HepG2 (cell line): ENCODE measurements around the gene DNAJC8. TPM values are rescaled to one million over a fixed set of nuclear protein-coding genes. Genes with fewer than 3 reads are reported as not detected.

ENCODE experiments used
- AGO1 ChIP-seq: fragments of 200-400 bp; formaldehyde crosslinking; IDR thresholded peaks from 2 replicates; pipeline ENCODE4 v1.6.1; 2017; ENCODE audit warnings: mild to moderate bottlenecking, low read depth, low read length, moderate library complexity; ENCODE audit not compliant: poor library complexity, severe bottlenecking
- EED ChIP-seq: sonication (generic); formaldehyde crosslinking; IDR thresholded peaks from 2 replicates; pipeline ENCODE4 v1.5.0; 2020; ENCODE audit warnings: mild to moderate bottlenecking, missing genetic modification reagents
- ELF4 ChIP-seq: sonication (generic); formaldehyde crosslinking; IDR thresholded peaks from 2 replicates; pipeline ENCODE4 v1.5.0; 2020; ENCODE audit warnings: missing genetic modification reagents, mild to moderate bottlenecking, moderate library complexity, borderline replicate concordance
- FOXJ3 ChIP-seq: sonication (generic); formaldehyde crosslinking; IDR thresholded peaks from 2 replicates; pipeline ENCODE4 v1.4.0; 2020; ENCODE audit warnings: missing genetic modification reagents, mild to moderate bottlenecking, borderline replicate concordance
- GLMP ChIP-seq: sonication (generic); formaldehyde crosslinking; IDR thresholded peaks from 2 replicates; pipeline ENCODE4 v1.9.0; 2021; ENCODE audit warnings: missing genetic modification reagents, mild to moderate bottlenecking, borderline replicate concordance
- GPN1 ChIP-seq: sonication (generic); formaldehyde crosslinking; IDR thresholded peaks from 2 replicates; pipeline ENCODE4 v1.5.1; 2020; ENCODE audit warnings: missing genetic modification reagents, borderline replicate concordance
- KAT2B ChIP-seq: fragments of 150-350 bp; IDR thresholded peaks from 2 replicates; pipeline ENCODE4 v1.6.1; 2014; ENCODE audit warnings: low read depth, low read length, borderline replicate concordance
- MAFF ChIP-seq: IDR thresholded peaks from 2 replicates; pipeline ENCODE4 v1.6.1; 2011; ENCODE audit warnings: low read depth, low read length, improper control_type of control experiment
- MATR3 ChIP-seq: sonication (generic); formaldehyde crosslinking; IDR thresholded peaks from 2 replicates; pipeline ENCODE4 v1.4.0; 2020; ENCODE audit warnings: missing genetic modification reagents
- MTA1 ChIP-seq: sonication (generic); formaldehyde crosslinking; IDR thresholded peaks from 2 replicates; pipeline ENCODE4 v1.4.0; 2020; ENCODE audit warnings: missing genetic modification reagents, mild to moderate bottlenecking, borderline replicate concordance
- PHF8 ChIP-seq: sonication (generic); formaldehyde crosslinking; IDR thresholded peaks from 2 replicates; pipeline ENCODE4 v1.5.0; 2020; ENCODE audit warnings: missing genetic modification reagents
- RAD51 ChIP-seq: fragments of 450-650 bp; IDR thresholded peaks from 2 replicates; pipeline ENCODE4 v1.6.1; 2016; ENCODE audit warnings: borderline replicate concordance
- SNAI1 ChIP-seq: sonication (generic); formaldehyde crosslinking; IDR thresholded peaks from 2 replicates; pipeline ENCODE4 v1.5.0; 2020; ENCODE audit warnings: mild to moderate bottlenecking, missing genetic modification reagents, borderline replicate concordance
- SOX5 ChIP-seq: IDR thresholded peaks from 2 replicates; pipeline ENCODE4 v1.6.1; 2016; ENCODE audit warnings: borderline replicate concordance
- TBX2 ChIP-seq: sonication (generic); formaldehyde crosslinking; IDR thresholded peaks from 2 replicates; pipeline ENCODE4 v1.5.0; 2020; ENCODE audit warnings: missing genetic modification reagents, mild to moderate bottlenecking, borderline replicate concordance
- THAP9 ChIP-seq: sonication (generic); formaldehyde crosslinking; IDR thresholded peaks from 2 replicates; pipeline ENCODE4; 2020; ENCODE audit warnings: missing genetic modification reagents, mild to moderate bottlenecking, borderline replicate concordance
- ZBTB20 ChIP-seq: sonication (generic); formaldehyde crosslinking; IDR thresholded peaks from 2 replicates; pipeline ENCODE4 v1.8.1; 2023; ENCODE audit warnings: missing genetic modification reagents, low read depth, mild to moderate bottlenecking, borderline replicate concordance
- ZBTB49 ChIP-seq: sonication (generic); formaldehyde crosslinking; IDR thresholded peaks from 2 replicates; pipeline ENCODE4 v1.4.0; 2020; ENCODE audit warnings: missing genetic modification reagents, borderline replicate concordance
- ZKSCAN1 ChIP-seq: fragments of 150-350 bp; IDR thresholded peaks from 2 replicates; pipeline ENCODE4 v1.6.1; 2014; ENCODE audit warnings: low read length
- ZNF317 ChIP-seq: sonication (generic); formaldehyde crosslinking; IDR thresholded peaks from 2 replicates; pipeline ENCODE4 v1.5.0; 2020; ENCODE audit warnings: mild to moderate bottlenecking, missing genetic modification reagents
- ZNF33A ChIP-seq: sonication (generic); formaldehyde crosslinking; IDR thresholded peaks from 2 replicates; pipeline ENCODE4 v1.5.1; 2020; ENCODE audit warnings: missing genetic modification reagents, mild to moderate bottlenecking, moderate library complexity, borderline replicate concordance
- ZNF430 ChIP-seq: sonication (generic); formaldehyde crosslinking; IDR thresholded peaks from 2 replicates; pipeline ENCODE4 v1.9.0; 2021; ENCODE audit warnings: mild to moderate bottlenecking, missing genetic modification reagents
- ZNF441 ChIP-seq: sonication (generic); formaldehyde crosslinking; IDR thresholded peaks from 2 replicates; pipeline ENCODE4 v1.7.0; 2021; ENCODE audit warnings: missing genetic modification reagents, borderline replicate concordance
- ZNF496 ChIP-seq: sonication (generic); formaldehyde crosslinking; IDR thresholded peaks from 2 replicates; pipeline ENCODE4 v1.8.1; 2023; ENCODE audit warnings: mild to moderate bottlenecking, moderate library complexity, missing genetic modification reagents; ENCODE audit not compliant: insufficient replicate concordance
- ZNF703 ChIP-seq: sonication (generic); formaldehyde crosslinking; IDR thresholded peaks from 2 replicates; pipeline ENCODE4 v1.5.1; 2020; ENCODE audit warnings: missing genetic modification reagents, mild to moderate bottlenecking, moderate library complexity, borderline replicate concordance
- ZNF75D ChIP-seq: sonication (generic); formaldehyde crosslinking; IDR thresholded peaks from 2 replicates; pipeline ENCODE4 v1.8.1; 2023; ENCODE audit warnings: missing genetic modification reagents, mild to moderate bottlenecking, borderline replicate concordance
- polyA plus RNA-seq, 8 experiments: library from polyadenylated mRNA; depleted of rRNA in 3 of 8; stranded (reverse) in 7 of 8; unstranded in 1 of 8; fragments of >200 nt; fragmentation: Illumina TruSeq in 4 of 8; extraction: Trizol in 4 of 8; gene quantifications; 2 replicates each; pipeline versions ENCODE4 v1.2.1 to v1.2.3, GENCODE V29; 2011 to 2016; ENCODE audit warnings: low read depth in 4 of 8, missing spikeins in 1 of 8, mixed read lengths in 1 of 8; ENCODE audit not compliant: insufficient read depth in 1 of 8
- total RNA-seq, 5 experiments: library from RNA; depleted of rRNA; stranded (reverse); fragments of >200 nt; fragmentation: Illumina TruSeq; extraction: Trizol; gene quantifications; 2 replicates each; pipeline ENCODE4 v1.2.3, GENCODE V29; 2016; ENCODE audit warnings: low read depth in 1 of 5

The DNAJC8 gene
- total and polyA plus RNA-seq, 2 of the 13 experiments (the other 11 are each of a cell fraction or from before 2014, with no cell fraction given) = 54.5 to 126 TPM

- TF ChIP-seq ZBTB49 = no peak
- no peak for TF ChIP-seq AGO1
- TF ChIP-seq SNAI1 (CRISPR knock-in tag) = peak; percentile 64; the same call in 1 of the 2 replicates
- TF ChIP-seq THAP9 (CRISPR knock-in tag) = no peak
- no peak for TF ChIP-seq RAD51
- peak; percentile 68 for TF ChIP-seq SOX5 (CRISPR knock-in tag)
- TF ChIP-seq GPN1 (CRISPR knock-in tag) = no peak
- TF ChIP-seq FOXJ3 (CRISPR knock-in tag) = 0 out of 2 replicates have a peak, but pooled peaks have one; percentile 26
- no peak for TF ChIP-seq MTA1 (CRISPR knock-in tag)
- TF ChIP-seq EED = no peak
- TF ChIP-seq MATR3 (CRISPR knock-in tag) = no peak
- no peak for TF ChIP-seq KAT2B
- no peak for TF ChIP-seq ZNF317
- TF ChIP-seq ZBTB20 (CRISPR knock-in tag) = peak; percentile 93; the same call in 1 of the 2 replicates
- no peak for TF ChIP-seq ZNF703 (CRISPR knock-in tag)
- TF ChIP-seq ZNF430 (CRISPR knock-in tag) = no peak
- no peak for TF ChIP-seq ZNF75D (CRISPR knock-in tag)
- TF ChIP-seq ZNF441 = no peak
- no peak for TF ChIP-seq ZNF496 (CRISPR knock-in tag)
- no peak for TF ChIP-seq GLMP (CRISPR knock-in tag)
- TF ChIP-seq ZKSCAN1 = no peak
- TF ChIP-seq PHF8 (CRISPR knock-in tag) = no peak
- no peak for TF ChIP-seq ZNF33A (CRISPR knock-in tag)
- no peak for TF ChIP-seq TBX2 (CRISPR knock-in tag)
- TF ChIP-seq MAFF = no peak
- TF ChIP-seq ELF4 (CRISPR knock-in tag) = no peak
Measured at GRCh38 chr1:28246427-28246832, 13.6 kb upstream of the DNAJC8 start (continued).
